Suprapubic skin (tissue), 3 donors: ENCODE results near the gene GPD2.

Source experiments
- CTCF ChIP-seq, 2 donors: fragments of 200-600 bp in 1 of 2; fragments of 450-650 bp in 1 of 2; sonication (generic) in 1 of 2; IDR thresholded peaks; one replicate each; pipeline ENCODE4 v1.5.1; 2016 to 2019; ENCODE audit warnings: antibody characterized with exemption in 2 of 2, mild to moderate bottlenecking in 1 of 2, moderate library complexity in 1 of 2
- POLR2AphosphoS5 ChIP-seq, 3 donors: sonication (generic); formaldehyde crosslinking; IDR thresholded peaks; one replicate each; pipeline ENCODE4 v1.6.1; 2017; ENCODE audit warnings: antibody characterized with exemption in 3 of 3

- TF ChIP-seq CTCF (IDR thresholded peaks at IDR 0.05) (no peak), POLR2AphosphoS5 (IDR thresholded peaks at IDR 0.05) (no peak)
Observed at GRCh38 chr2:156553714-156554442, 117.7 kb downstream of the GPD2 start.
